ENCODE data around the gene PRSS8.
"Not testable (repeated sequence)": the region's sequence is repeated elsewhere in the genome, so short reads cannot be mapped to it uniquely, and the experiment has no call there.

Gene PRSS8

DNA sequence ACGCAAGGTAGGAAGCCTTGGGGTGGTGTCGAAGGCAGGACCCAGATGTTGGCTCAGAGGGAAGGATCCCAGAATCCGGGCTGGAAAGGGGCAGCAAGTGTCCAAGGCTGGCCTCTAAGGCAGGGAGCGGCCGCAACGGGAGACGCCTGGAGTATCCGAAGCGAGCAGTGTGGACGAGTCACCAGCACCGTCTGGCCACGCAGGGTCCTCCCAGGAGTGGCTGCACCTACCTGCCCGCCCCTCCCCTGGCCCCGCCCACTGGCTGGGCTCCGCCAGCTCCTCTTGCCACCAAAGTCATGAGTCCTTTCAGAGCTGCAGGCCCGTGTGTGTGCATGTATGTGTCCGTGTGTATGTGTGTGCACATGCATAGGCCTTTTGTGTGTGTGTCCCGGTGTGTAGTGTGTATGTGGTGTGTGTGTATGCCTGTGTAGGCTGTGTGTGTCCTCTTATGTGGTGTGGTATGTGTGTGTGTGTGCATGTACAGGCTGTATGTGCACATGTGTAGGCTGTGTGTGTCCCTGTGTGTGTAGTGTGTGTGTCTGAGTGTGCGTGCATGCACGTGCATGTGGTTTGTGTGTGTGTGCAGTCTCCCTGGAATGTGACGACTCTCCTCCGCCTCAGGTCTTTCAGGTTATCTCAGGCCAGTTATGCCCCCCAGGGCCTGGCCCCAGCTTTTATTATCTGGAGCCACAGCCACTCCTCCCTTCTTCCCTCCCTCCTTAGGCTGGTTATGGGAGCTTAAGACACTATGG lies at the start of gene PRSS8:
Gene PRSS8, minus strand, starts transcription at position 193 of the 752 bp plus-strand sequence. CDS start 229 bp downstream, outside the sequence.
- no peak for DNase-seq

DNA sequence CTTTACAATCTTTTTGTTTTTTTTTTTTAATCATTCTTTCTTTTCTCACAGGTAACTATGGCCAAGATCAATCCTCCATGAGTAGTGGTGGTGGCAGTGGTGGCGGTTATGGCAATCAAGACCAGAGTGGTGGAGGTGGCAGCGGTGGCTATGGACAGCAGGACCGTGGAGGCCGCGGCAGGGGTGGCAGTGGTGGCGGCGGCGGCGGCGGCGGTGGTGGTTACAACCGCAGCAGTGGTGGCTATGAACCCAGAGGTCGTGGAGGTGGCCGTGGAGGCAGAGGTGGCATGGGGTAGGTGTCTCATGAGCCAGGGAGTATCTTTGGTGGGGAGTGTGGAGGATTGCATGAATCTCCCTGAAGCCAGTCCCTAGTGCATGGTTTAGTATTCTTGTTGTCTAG lies 49.4 kb upstream of the PRSS8 start:
- DNase-seq: no peak

DNA sequence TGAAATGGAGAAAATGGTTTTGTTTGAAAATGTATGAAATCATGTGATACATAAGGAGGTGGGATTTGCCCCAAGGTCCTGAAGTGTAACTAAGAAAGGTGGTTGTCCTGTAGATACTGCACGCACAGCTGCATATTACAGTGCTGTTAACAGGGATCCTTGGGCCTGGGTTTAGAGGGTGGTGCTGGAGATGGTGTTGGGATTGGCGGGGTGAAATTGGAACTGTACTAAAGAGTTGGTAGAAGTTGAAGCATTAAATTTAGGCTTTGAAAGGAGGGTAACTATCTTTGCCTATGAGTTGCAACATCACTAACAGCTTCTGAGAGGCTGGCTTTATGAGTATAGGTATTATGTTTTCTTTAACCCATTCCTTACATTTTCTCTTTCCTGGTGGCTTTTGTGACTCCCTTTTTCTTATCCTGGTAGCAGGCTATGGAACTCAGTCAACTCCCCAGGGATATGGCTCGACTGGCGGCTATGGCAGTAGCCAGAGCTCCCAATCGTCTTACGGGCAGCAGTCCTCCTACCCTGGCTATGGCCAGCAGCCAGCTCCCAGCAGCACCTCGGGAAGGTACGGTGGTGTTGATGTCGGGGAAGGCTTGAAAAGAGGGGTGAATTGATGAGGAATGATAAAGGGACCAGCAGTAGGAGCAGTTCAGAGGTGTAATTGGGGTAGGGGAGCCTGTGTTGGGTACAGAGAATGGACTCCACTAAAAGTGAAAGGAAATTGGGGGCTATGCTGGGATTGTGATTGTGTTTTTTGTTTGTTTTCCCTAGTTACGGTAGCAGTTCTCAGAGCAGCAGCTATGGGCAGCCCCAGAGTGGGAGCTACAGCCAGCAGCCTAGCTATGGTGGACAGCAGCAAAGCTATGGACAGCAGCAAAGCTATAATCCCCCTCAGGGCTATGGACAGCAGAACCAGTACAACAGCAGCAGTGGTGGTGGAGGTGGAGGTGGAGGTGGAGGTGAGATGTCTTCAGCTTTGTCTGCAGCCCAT lies 48.2 kb upstream of the PRSS8 start:
- no peak for DNase-seq

DNA sequence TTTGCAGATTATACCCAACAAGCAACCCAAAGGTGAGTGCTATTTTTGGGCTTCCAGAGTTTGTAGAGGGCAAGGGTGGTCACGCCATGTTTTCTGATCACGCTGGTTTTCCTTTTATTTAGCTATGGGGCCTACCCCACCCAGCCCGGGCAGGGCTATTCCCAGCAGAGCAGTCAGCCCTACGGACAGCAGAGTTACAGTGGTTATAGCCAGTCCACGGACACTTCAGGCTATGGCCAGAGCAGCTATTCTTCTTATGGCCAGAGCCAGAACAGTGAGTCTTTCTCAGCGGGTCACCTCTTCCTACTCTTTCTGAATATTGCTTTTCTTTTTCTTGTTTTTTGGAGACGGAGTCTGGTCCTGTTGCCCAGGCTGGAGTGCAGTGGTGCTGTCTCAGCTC lies 46.9 kb upstream of the PRSS8 start:
- no peak for DNase-seq

DNA sequence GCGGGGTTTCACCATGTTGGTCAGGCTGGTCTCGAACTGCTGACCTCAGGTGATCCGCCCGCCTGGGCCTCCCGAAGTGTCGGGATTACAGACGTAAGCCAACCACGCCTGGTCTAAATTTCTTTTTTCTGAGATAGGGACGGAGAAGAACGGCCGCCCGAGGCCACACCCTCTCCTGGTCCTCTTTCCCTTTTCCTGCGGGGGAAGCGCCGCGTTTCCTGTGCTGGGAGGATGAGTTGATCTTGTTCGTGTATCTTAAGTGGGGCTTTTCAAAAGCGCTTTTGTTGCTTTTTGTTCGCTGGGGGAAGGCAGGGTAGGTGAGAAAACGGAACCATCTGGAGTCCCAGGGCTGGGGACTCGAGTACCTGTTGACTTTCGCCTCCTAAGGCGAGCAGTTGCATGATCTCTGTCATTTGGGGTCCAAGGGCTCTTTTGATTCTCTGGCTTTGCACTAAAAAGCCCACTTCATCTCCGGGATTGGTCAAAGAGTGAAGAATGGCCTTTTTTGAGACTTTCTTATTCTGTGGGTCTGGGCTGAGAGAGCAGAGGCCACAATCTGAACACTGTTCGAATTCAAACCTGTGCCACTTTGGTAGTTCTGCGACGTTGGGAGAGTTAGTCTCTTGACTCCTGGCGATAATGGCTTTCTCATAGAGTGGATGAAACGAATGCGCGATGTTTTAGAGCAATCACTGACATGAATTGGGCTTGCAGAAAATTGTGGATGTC lies 45.7 kb upstream of the PRSS8 start:
- peak; percentile 41 for DNase-seq

DNA sequence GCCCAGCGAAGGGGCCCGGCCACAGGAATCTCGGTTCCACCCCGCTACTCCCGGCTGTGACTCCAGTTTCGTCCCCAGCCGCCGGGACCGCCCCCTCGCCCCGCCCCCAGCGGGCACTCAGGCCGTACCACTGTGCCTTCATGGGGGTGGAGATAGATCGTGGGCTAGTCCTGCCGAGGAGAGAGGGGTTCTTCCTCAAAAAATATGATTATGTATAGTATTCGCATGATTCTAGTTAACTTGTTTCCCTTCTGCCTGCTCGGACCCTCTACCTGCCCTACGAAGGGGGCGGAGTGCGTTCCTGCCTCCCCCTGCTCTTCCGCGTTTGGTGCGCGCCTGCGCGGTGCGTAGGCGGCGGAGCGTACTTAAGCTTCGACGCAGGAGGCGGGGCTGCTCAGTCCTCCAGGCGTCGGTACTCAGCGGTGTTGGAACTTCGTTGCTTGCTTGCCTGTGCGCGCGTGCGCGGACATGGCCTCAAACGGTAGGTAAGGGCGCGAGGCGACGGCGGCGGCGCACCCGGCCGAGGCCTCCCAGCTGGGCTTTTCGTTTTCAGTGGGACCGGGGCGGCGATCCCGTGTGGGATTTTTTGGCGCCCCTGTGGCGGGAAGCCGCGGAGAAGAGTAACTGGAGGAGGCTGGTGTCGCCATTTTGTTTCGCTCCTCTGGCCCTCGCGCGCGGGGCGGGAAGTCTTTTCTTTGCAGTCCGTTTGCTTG lies 44.4 kb upstream of the PRSS8 start, which contains the start of gene FUS:
Gene FUS, plus strand, starts transcription at position 393 of the 713 bp plus-strand sequence. Its CDS starts 76 bp downstream, at position 469.
- peak; percentile 90 for DNase-seq

DNA sequence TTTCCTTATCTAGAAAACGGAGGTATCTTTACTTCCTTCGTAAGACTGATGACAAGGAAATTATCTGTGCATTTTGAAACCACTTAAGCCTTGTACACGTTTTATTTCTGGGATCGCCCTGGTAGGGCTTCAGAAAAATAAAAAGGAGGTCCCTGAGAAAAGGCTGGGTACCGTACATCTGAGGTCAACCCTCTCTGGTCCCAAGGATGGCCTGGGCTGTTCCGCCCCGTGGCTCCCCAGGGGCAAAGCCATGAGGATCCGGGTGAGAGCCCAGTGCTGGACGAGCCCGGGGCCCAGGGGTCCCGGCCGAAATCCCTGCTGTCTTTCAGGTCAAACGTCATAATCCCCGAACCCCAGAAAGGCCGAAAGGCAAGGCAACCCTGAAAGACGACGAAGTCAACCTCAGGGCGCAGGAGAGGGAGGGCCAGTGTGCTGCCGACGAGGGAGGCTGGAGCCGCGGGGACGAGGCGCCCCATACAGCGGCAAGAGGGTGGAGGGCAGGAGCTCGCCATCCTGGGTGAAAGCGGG lies 43.8 kb upstream of the PRSS8 start:
- DNase-seq: no peak

DNA sequence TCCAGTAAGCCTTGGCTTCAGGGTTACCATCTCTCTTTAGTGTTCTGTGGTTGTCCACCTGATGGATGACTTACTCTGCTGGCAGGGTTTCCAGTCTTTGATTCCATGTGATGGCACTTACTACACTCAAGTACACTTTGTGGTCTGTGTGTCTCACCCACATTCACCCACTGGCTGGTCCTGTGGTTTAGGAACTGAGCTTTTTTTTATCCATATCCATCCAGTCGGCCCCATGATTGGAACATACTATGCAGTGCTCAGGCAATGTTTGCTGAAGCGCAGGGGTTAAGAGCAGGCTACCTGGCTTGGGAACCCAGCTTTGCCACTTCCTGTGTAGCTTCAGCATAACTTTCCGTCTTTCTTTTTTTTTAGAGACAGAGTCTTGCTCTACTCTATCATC lies 41.6 kb upstream of the PRSS8 start:
- DNase-seq: peak; percentile 59

DNA sequence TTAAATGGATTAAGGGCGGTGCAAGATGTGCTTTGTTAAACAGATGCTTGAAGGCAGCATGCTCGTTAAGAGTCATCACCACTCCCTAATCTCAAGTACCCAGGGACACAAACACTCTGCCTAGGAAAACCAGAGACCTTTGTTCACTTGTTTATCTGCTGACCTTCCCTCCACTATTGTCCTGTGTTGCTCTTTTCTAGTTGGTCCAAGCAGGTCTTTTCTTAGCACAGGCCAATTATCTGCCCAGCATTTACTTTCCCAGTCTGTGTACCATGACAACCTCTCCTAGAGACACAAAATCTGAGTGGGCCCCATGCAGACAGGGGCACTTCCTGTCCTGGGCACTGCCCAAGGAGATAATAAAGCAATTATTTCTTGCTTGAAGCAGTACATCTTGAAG lies 34.5 kb upstream of the PRSS8 start:
- not testable (repeated sequence) for DNase-seq

DNA sequence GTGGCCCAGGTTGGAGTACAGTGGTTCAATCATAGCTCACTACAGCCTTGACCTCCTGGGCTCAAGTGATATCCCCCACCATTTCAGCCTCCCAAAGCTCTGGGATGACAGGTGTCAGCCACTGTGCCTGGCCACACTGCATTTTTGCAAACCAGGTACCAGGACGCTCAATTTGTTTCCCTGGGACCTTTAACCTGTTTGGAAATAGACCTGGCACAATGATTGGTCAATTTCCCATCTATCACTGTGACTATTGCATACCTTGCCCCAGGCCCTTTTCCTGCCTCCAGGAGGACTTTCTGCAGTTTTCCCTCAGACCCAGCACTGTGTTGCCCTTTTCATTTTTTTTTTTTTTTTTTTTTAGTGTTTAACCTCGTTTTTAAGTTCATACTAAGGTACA lies 33.3 kb upstream of the PRSS8 start:
- DNase-seq: no peak

DNA sequence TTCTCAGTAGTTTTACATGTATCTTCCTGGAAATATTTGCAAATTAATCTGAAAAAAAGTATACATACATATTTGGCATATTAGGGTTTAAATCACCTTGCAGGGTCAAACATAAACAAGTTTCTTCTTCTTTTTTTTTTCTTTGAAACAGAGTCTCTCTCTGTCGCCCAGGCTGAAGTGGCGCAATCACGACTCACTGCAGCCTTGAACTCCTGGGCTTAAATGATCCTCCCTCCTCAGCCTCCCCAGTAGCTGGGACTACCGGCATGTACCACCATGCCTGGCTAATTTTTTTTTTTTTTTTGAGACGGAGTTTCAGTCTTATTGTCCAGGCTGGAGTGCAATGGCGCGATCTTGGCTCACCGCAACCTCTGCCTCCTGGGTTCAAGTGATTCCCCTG lies 31.8 kb upstream of the PRSS8 start:
- no peak for DNase-seq

DNA sequence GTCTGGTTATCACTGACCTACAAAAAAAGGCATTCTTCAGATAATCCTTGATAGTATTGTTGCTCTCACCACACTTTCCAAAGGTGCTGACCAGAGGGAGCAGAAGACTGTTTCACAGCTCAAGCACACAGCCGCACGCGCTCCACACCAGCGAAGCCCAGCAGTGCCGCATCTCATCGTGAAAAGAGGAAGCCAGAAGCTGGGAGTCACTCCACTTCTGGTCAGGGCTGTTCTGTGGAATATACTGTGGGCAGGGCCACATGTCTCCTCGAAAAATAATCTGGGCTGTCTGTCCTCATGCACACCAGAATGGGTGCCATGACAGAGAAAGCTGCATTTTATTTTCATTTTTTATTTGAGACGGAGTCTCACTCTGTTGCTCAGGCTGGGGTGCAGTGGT lies 21.6 kb upstream of the PRSS8 start:
- DNase-seq: no peak

DNA sequence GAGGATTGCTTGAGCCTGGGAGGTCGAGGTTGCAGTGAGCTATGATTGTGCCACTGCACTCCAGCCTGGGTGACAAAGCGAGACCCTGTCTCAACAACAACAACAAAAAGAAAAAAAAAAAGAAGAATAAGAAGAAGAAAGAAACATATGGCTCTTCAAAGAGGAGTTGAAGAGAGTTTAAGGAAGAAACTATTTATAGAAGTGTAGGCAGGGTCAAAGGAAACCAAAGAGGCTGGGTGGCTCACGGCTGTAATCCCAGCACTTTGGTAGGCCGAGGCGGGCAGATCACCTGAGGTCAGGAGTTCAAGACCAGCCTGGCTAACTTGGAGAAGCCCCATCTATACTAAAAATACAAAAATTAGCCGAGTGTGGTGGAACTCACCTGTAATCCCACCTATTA lies 15.4 kb upstream of the PRSS8 start:
- not testable (repeated sequence) for DNase-seq

DNA sequence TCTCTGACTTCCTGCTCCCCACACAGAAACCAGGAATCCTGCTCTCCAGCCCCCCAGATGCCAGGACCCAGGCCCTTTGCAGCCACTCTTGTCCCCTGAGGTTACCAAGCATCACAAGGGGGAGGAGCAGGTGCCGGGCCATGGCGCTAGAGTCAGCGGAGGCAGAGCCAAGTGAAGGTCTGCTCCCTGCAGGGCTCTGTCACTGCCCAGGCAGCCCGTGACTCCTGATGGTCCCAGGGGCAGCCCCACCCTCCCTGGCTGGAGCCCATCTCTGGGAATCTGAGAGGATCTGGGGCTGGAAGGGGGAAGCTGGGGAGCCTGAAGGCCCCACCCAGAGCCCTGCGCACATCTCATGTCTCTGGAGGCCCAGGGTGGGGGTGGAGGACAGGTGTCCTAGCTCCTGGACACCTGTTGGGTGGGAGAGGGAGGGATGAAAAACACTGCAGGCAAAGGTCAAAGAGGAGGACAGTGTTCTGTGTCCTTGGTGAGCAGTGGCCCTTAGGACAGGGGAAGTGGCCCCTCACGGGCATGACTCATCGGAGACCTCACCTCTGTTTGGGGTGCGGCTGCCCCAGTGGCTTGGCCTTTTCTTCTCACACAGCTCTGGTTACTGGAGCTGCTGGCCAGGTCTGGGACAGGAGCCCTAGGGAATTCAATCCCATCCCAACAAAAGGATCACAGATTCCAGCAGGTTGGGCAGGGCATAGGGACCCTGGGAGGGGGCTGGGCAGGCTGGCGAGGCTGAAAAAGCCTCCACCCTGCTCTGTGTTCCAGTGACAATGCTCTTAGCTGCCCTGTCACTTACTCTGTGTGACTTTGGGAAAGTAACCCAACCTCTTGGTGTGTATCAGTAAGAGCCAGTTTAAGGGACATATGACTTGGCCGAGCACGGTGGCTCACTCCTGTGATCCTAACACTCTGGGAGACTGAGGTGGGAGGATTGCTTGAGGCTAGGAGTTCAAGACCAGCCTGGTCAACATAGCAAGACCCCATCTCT lies 14.7 kb upstream of the PRSS8 start, which contains the start of gene PRSS36:
Gene PRSS36, minus strand, starts transcription at position 173 of the 997 bp plus-strand sequence. Its CDS starts 31 bp downstream, at position 142.
- DNase-seq: no peak

DNA sequence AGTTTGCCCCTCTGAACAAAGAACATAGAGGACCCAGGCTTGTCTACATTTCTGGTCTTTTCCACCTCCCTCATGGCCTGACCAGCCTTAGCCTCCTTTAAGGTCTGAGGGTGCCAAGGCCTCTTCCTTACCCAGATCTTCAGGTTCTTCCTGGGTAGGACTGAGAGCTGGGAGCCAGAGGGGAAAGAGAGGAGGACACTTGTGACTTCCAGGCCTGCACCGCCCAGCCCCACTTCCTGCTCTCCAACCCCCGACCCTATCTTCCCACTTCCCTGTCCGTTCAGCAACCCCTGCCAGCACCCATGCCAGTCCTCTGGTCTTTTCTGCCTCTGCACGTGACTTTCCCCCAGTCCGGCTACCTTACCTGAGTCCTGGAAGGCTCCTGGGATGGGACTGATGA lies 13.8 kb upstream of the PRSS8 start:
- no peak for DNase-seq

DNA sequence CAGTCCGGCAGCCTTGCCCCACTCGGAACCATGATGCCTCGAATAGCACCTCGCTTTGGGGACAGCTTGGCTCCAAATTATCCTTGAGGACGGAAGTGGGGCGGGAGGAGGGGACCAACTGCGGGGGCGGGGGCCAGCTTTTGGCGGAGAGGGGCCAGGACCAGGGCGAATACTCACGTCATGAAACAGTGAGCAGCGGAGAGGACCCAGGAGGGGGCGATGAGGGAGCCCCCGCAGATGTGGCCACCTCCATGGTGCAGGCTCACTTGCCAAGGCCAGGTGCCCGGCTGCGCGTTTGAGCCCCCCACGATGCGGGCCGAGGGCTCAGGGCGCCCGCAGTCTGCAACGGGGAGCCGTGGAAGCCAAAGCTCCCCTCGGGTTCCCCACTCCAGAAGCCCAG lies 13.4 kb upstream of the PRSS8 start:
- no peak for DNase-seq

DNA sequence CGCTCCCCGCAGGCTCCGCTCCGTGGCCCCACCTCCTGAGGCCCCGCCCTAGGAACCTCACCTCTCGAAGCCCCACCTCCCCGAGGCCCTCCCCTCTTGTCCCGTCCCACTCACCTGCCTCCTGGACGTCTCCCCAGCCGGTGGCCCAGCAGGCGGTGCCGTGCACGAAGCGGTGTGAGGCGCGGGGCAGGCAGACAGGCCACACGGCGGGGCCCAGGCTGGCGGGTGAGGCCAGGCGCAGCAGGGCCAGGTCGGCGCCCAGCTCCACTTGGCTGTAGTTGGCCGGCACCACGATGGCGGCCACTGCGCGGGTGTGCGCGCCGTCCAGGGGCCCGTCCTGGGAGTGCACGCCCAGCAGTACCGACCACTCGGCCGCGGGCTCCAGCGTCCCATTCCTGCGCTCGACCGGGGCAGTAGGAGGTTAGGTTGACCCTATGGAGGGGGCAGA lies 12.8 kb upstream of the PRSS8 start:
- no peak for DNase-seq

DNA sequence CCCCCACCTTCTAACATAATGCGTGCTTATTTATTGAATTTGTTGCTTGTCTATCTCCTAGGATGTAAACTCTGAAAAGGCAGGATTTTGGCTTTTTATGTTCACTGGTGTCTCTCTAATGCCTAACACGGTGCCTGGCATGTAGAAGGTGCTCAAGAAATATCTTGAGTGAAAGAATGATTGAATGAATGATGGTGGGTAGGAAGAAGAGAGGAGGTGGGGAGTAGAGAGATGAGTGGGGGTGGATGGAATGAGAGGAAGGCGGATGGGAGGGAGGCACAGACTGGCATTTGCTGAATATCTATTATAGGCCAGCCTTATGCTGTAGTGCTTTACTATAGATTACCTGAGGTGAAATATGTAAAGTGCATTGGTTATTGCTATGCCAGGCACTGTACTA lies 12.0 kb upstream of the PRSS8 start:
- no peak for DNase-seq

DNA sequence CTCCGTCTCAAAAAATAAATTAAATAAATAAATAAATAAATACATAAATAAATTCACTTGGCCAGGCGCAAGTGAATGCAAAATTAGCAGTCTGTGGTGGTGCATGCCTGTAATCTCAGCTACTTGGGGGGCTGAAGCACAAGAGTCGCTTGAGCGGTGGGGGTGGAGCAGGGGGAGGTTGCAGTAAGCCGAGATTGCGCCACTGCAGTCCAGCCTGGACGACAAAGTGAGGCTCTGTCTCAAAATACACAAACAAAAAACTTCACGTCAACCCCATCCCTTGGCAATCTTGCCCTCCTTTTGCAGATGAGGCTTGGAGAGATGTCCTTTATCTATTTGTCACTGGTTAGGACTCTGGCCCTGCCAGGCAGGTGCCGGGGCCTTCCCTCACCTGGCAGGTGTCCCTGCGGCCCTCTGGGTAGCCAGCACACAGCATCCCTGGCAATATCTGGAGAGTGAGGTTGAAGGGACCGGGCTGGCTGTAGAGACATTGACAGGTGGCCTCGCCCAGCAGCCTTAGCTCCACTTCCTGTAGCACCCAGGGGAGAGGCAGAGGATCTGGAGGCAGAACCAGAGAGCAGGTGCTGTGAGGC lies 10.0 kb upstream of the PRSS8 start:
- DNase-seq: no peak

DNA sequence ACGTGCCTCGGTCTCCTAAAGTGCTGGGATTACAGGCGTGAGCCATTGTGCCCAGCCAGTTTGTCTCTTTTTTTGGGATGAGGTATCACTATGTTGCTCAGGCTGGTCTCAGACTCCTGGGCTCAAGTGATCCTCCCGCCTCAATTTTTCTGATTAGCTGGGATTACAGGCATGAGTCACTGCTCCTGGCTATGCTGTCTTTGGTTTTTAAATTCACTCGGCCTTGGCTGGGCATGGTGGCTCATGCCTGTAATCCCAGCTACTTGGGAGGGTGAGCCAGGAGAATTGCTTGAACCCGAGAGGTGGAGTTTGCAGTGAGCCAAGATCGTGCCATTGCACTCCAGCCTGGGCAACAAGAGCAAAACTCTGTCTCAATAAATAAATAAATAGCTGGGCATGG lies 8.9 kb upstream of the PRSS8 start:
- DNase-seq: not testable (repeated sequence)
